Measurements from ENCODE around the gene FRMD4A.

FRMD4A gene

GRCh38 chr10:13649844-13650520 lies 680.7 kb downstream of the FRMD4A start:
- no peak for DNase-seq (ENCODE audit: low read depth in 2 of 2)

- no peak for DNase-seq (ENCODE audit: low read depth in 2 of 2)
These were observed 682.3 kb downstream of the FRMD4A start for GRCh38 chr10:13648425-13648824.

- DNase-seq (ENCODE audit: low read depth in 2 of 2): no peak
These were observed 685.9 kb downstream of the FRMD4A start for GRCh38 chr10:13644866-13645265.

GRCh38 chr10:13643016-13643415 lies 687.7 kb downstream of the FRMD4A start:
- DNase-seq (ENCODE audit: low read depth in 2 of 2): no peak

- DNase-seq (ENCODE audit: low read depth in 2 of 2): no peak
These were observed 688.4 kb downstream of the FRMD4A start for GRCh38 chr10:13642293-13642692.

GRCh38 chr10:13637894-13638293 lies 692.8 kb downstream of the FRMD4A start:
- no peak for DNase-seq (ENCODE audit: low read depth in 2 of 2)

- DNase-seq (ENCODE audit: low read depth in 2 of 2): no peak
These were observed 693.3 kb downstream of the FRMD4A start for GRCh38 chr10:13637303-13637856.

GRCh38 chr10:13636776-13637175 lies 693.9 kb downstream of the FRMD4A start:
- DNase-seq (ENCODE audit: low read depth in 2 of 2): no peak

GRCh38 chr10:13634207-13634606 lies 696.5 kb downstream of the FRMD4A start:
- no peak for DNase-seq (ENCODE audit: low read depth in 2 of 2)

GRCh38 chr10:13633689-13634088 lies 697.0 kb downstream of the FRMD4A start:
- no peak for DNase-seq (ENCODE audit: low read depth in 2 of 2)

- no peak for DNase-seq (ENCODE audit: low read depth in 2 of 2)
These were observed 697.8 kb downstream of the FRMD4A start for GRCh38 chr10:13632884-13633440.

- DNase-seq (ENCODE audit: low read depth in 2 of 2): no peak
These were observed 698.3 kb downstream of the FRMD4A start for GRCh38 chr10:13632440-13632839.

GRCh38 chr10:13631594-13631993 lies 699.1 kb downstream of the FRMD4A start:
- DNase-seq (ENCODE audit: low read depth in 2 of 2): no peak

- DNase-seq (ENCODE audit: low read depth in 2 of 2): no peak
These were observed 700.5 kb downstream of the FRMD4A start for GRCh38 chr10:13630231-13630630.

GRCh38 chr10:13629116-13629515 lies 701.6 kb downstream of the FRMD4A start:
- no peak for DNase-seq (ENCODE audit: low read depth in 2 of 2)

GRCh38 chr10:13628661-13629060 lies 702.1 kb downstream of the FRMD4A start:
- no peak for DNase-seq (ENCODE audit: low read depth in 2 of 2)

GRCh38 chr10:13627459-13628310 lies 703.0 kb downstream of the FRMD4A start:
- DNase-seq (ENCODE audit: low read depth in 2 of 2): no peak

GRCh38 chr10:13624630-13625029 lies 706.1 kb downstream of the FRMD4A start:
- no peak for DNase-seq (ENCODE audit: low read depth in 2 of 2)

- no peak for DNase-seq (ENCODE audit: low read depth in 2 of 2)
These were observed 708.8 kb downstream of the FRMD4A start for GRCh38 chr10:13621931-13622330.

- DNase-seq (ENCODE audit: low read depth in 2 of 2): no peak
These were observed 713.6 kb downstream of the FRMD4A start for GRCh38 chr10:13617116-13617515.

- no peak for DNase-seq (ENCODE audit: low read depth in 2 of 2)
These were observed 714.9 kb downstream of the FRMD4A start for GRCh38 chr10:13615650-13616300.
